ENCODE results near the gene POLR1B. TPM values are rescaled to one million over a fixed set of nuclear protein-coding genes. Genes with fewer than 3 reads are reported as not detected.
"Not testable (repeated sequence)": the region's sequence is repeated elsewhere in the genome, so short reads cannot be mapped to it uniquely, and the experiment has no call there.

Gene POLR1B
- polyA plus RNA-seq, 1 experiment, result 12.4 TPM

DNA sequence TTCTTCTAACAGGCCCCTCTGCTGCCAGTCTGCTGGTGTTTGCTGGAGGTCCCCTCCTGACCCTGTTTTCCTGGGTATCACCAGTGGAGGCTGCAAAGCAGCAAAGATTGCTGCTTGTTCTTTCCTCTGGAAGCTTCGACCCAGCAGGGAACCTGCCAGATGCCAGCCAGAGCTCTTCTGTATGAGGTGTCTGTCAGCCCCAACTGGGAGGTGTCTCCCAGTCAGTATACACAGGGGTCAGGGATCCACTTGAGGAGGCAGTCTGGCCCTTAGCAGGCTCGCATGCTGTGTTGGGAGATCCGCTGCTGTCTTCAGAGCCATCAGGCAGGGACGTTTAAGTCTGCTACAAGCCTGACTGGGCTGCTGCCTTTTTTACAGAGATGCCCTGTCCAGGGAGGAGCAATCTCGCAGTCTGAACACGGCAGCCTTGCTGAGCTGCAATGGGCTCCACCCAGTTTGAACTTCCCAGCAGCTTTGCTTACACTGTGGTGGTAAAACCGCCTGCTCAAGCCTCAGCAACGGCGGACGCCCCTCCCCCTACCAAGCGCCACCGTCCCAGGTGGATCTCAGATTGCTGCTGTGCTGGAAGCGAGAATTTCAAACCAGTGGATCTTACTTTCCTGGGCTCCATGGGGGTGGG lies 72.1 kb downstream of the POLR1B start:
- ChIA-PET CTCF (interaction anchor here (0.5 to 2.5 kb wide), 3 partner anchors 11 to 211 kb away, joined by 3 to 13 read pairs (median 3); no protein-coding TSS in a partner anchor), POLR2A (no interaction called here)
- Histone ChIP-seq H3K27me3 (ENCODE audit: control insufficient read depth, insufficient read depth, low read length) (peaks cover 2% of the 10 kb centered on the region), H3K4me3 (ENCODE audit: low read depth, low read length) (no peak overlapping the region), H3K9me3 (ENCODE audit: control insufficient read depth, insufficient read depth, low read length) (no peaks in the 10 kb centered on the region), H3K27ac (ENCODE audit: low read depth, low read length) (no peak overlapping the region)
- TF ChIP-seq, protein P1, sequence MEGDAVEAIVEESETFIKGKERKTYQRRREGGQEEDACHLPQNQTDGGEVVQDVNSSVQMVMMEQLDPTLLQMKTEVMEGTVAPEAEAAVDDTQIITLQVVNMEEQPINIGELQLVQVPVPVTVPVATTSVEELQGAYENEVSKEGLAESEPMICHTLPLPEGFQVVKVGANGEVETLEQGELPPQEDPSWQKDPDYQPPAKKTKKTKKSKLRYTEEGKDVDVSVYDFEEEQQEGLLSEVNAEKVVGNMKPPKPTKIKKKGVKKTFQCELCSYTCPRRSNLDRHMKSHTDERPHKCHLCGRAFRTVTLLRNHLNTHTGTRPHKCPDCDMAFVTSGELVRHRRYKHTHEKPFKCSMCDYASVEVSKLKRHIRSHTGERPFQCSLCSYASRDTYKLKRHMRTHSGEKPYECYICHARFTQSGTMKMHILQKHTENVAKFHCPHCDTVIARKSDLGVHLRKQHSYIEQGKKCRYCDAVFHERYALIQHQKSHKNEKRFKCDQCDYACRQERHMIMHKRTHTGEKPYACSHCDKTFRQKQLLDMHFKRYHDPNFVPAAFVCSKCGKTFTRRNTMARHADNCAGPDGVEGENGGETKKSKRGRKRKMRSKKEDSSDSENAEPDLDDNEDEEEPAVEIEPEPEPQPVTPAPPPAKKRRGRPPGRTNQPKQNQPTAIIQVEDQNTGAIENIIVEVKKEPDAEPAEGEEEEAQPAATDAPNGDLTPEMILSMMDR (IDR thresholded peaks at IDR 0.05; ENCODE audit: low read depth, low read length), result no peak
- no peak for DNase-seq (ENCODE audit: low read depth, low spot score)

DNA sequence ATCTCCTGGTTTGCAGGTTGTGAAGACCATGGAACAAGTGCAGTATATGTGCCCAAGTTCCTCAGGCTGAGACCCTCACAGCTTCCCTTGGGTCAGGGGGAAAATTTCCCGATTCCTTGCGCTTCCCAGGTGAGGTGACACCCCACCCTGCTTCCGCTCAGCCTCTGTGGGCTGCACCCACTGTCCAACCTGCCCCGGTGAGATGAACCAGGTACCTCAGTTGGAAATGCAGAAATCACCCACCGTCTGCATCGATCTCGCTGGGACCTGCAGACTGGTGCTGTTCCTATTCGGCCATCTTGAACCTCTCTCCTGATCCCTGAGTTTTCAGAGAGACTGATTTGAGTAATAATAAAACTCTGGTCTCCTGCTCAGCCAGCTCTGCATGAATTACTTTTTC lies 72.8 kb downstream of the POLR1B start:
- POLR2A ChIA-PET, result no interaction called here
- H3K27me3 ChIP-seq (ENCODE audit: control insufficient read depth, insufficient read depth, low read length), result peaks cover 2% of the 10 kb centered on the region
- TF ChIP-seq, protein P1 (IDR thresholded peaks at IDR 0.05; ENCODE audit: low read depth, low read length), result no peak
- DNase-seq (ENCODE audit: low read depth, low spot score), result no peak
- H3K9me3 ChIP-seq (ENCODE audit: control insufficient read depth, insufficient read depth, low read length), result no peaks in the 10 kb centered on the region
- CTCF ChIA-PET, result interaction anchor here (0.5 to 2.5 kb wide), 2 partner anchors 15 to 211 kb away, joined by 3 to 13 read pairs; no protein-coding TSS in a partner anchor
- H3K27ac ChIP-seq (ENCODE audit: low read depth, low read length), result no peak overlapping the region
- no peak overlapping the region for H3K4me3 ChIP-seq (ENCODE audit: low read depth, low read length)

DNA sequence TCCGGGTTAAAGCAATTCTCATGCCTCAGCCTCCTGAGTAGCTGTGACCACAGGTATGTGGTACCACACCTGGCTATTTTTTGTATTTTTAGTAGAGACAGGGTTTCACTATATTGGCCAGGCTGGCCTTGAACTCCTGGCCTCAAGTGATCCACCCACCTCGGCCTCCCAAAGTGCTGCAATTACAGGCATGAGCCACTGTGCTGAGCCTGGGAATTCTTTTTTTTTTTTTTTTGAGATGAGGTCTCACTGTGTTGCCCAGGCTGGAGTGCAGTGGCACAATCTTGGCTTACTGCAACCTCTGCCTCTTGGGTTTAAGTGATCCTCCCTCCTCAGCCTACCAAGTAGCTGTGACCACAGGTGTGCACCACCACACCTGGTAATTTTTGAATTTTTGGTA lies 73.5 kb downstream of the POLR1B start:
- H3K27me3 ChIP-seq (ENCODE audit: control insufficient read depth, insufficient read depth, low read length); H3K9me3 ChIP-seq (ENCODE audit: control insufficient read depth, insufficient read depth, low read length); H3K4me3 ChIP-seq (ENCODE audit: low read depth, low read length); H3K27ac ChIP-seq (ENCODE audit: low read depth, low read length); POLR2A ChIA-PET; DNase-seq (ENCODE audit: low read depth, low spot score): not testable (repeated sequence)
- CTCF ChIA-PET, result interaction anchor here (2.3 to 2.5 kb wide), 2 partner anchors 11 to 16 kb away, joined by 13 read pairs; no protein-coding TSS in a partner anchor

DNA sequence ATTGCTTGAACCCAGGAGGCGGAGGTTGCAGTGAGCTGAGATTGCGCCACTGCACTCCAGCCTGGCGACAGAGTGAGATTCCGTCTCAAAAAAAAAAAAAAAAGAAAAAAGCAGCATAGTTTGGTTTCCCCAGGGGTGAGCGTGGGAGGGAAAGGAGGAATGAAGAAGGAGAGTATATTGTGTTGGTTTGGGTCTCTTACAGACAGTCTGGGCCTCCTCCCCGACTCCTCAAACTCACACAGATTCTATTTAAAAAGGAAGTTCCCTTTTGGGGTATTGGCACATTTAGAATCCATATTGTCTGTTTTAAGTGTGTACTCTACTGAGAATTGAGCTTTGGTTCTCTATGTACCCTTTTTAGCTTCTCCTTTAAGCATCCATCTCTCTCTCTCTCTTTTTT lies 76.1 kb downstream of the POLR1B start:
- ChIA-PET CTCF (interaction anchor here (0.6 to 1.0 kb wide), 6 partner anchors 19 to 698 kb away, joined by 3 to 9 read pairs (median 4); no protein-coding TSS in a partner anchor), POLR2A (interaction anchor here (0.6 to 0.7 kb wide), 2 partner anchors 108 to 723 kb away, joined by 3 to 5 read pairs; no protein-coding TSS in a partner anchor)
- DNase-seq (ENCODE audit: low read depth, low spot score), result no peak
- H3K27ac ChIP-seq (ENCODE audit: low read depth, low read length), result no peak overlapping the region
- no peaks in the 10 kb centered on the region for H3K9me3 ChIP-seq (ENCODE audit: control insufficient read depth, insufficient read depth, low read length)
- H3K27me3 ChIP-seq (ENCODE audit: control insufficient read depth, insufficient read depth, low read length), result no peaks in the 10 kb centered on the region
- TF ChIP-seq, protein P1 (IDR thresholded peaks at IDR 0.05; ENCODE audit: low read depth, low read length), result no peak
- H3K4me3 ChIP-seq (ENCODE audit: low read depth, low read length), result no peak overlapping the region

DNA sequence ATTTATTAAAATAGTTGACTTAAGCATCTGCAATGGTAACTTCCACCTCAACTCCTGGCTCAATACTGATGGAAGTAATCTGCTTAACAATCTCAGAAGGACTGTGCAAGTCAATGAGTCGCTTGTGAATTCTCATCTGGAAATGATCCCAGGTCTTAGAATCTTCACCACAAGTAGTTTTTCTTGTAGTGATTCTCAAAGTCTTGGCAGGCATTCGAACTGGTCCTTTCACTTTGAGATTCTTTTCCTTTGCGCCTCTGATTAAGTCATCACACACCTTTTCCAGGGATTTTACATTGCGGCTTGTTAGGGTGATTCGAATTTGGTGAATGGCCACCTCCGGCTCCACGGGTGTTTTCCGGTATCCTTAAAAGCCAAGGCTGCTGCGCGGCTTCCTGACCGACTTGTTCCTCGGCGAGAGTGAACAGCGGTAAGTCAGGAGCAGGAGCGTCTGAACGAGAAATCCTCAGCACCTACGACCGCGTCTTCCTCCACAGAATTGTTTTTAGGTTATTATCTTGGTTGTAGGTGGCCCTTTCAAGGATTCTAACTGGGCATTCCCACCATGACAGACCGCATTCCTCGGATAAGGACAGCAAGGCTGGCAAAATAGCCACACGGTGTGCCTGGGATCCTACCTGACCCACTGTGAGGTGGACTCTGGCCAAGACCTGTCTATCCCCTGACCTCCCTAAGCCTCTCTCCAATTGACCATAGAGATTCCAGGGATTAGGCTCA lies 79.7 kb downstream of the POLR1B start:
- ChIA-PET POLR2A (interaction anchor here (0.6 to 1.5 kb wide), 3 partner anchors 24 to 86 kb away, joined by 4 to 8 read pairs (median 4); partner anchors contain the start of genes CHCHD5 and SLC20A1), CTCF (interaction anchor here (10.7 kb wide), 1 partner anchor 104 kb away, joined by 151 read pairs; no protein-coding TSS in a partner anchor)
- no peak for DNase-seq (ENCODE audit: low read depth, low spot score)
- TF ChIP-seq, protein P1 (IDR thresholded peaks at IDR 0.05; ENCODE audit: low read depth, low read length), result no peak
- Histone ChIP-seq H3K27ac (ENCODE audit: low read depth, low read length) (peak overlapping the region; percentile 83), H3K9me3 (ENCODE audit: control insufficient read depth, insufficient read depth, low read length) (no peaks in the 10 kb centered on the region), H3K4me3 (ENCODE audit: low read depth, low read length) (no peak overlapping the region), H3K27me3 (ENCODE audit: control insufficient read depth, insufficient read depth, low read length) (no peaks in the 10 kb centered on the region)

Data from AG04450 (cell line).